C1 segment of cervical spinal cord (tissue), 14 donors: ENCODE measurements around the gene AP3S2.

Experiments
- DNase-seq, 14 donors: peaks; one replicate each; lab custom pipeline; 2025; lab: John Stamatoyannopoulos, UW

The AP3S2 gene

DNA sequence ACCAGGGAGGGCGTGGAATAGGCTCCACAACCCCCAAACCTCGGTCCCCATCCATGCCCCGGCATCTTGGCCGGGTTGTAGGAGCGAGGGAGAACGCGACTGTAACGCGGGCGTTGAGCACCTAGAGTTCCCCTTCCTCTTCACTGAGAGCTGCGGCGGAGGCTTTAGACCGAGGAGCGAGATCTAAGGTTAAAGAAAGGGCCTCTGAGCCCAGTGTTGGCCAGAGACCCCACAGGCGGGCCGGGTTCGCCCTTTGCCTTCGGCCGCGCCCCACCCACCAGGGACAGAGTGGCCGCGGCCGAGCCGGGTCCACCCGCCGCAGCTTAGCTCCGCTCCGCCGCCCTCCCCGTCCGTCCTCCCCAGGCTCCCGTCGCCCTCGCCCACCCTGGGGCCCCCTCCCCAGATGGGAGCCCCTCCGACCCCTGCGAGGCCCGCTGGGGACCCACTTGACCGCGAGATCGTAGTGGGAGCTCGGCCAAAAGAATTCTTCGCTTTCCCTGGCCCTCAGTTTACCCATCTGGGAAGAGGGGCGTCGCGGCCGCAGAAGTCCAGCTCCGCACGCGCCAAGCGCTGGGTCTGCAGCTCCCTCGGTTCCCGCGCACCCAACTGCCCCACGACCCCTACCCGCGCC lies 79.6 kb downstream of the AP3S2 start:
- DNase-seq: no peak

GRCh38 chr15:89813381-89814111 lies 80.2 kb downstream of the AP3S2 start:
- no peak for DNase-seq

GRCh38 chr15:89812847-89813320 lies 80.9 kb downstream of the AP3S2 start:
- DNase-seq: no peak

GRCh38 chr15:89812011-89812846 lies 81.6 kb downstream of the AP3S2 start:
- no peak for DNase-seq

GRCh38 chr15:89810837-89811236 lies 83.0 kb downstream of the AP3S2 start:
- no peak for DNase-seq

DNA sequence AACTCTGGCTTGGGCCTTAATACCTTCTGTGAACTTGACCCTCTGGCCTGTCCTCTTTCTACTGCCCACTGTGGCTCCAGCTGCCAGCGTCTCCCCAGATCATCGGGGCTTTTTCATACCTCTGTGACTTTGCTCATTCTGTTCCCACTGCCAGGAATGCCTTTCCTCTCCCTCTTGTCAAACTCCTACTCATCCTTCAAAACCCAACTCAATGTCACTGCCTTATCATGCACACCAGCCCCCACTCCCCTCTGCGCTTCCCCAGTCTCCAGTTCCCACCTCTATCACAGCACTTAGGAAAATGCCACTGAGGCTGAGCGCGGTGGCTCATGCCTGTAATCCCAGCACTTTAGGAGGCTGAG lies 84.0 kb downstream of the AP3S2 start:
- no peak for DNase-seq

DNA sequence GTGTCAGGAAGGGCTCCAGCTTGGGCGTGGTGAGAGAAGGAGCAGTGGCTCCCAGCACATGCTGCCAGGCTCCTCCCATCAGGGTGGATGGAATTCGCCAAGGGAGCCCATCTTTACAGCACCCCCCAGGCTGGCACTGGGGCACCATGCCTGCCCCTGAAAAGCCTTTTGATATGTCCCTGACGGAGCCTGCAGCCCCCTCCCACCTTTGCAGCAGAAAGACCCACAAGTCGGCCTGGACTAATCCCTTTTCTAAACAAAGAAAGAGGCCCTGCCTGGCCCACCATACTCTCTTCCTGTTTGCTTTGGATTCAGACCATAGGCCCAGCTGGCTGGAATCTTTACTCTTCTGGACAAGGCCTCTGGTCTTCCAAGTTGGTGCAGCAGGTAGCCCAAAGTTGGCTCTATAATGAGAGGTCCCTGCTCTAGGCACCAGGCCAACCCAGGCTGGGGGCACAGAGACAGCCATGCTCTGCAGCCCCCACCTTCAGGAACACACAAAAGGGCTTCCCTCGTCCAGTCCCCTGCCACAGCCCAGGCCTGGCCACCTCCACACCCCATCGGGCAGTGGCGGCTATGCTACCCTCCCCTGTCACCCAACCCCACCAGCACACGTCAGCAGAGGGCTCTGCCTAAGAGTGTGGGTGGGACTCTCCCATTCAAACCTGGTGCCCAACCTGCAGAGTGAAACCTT lies 84.6 kb downstream of the AP3S2 start:
- no peak for DNase-seq

DNA sequence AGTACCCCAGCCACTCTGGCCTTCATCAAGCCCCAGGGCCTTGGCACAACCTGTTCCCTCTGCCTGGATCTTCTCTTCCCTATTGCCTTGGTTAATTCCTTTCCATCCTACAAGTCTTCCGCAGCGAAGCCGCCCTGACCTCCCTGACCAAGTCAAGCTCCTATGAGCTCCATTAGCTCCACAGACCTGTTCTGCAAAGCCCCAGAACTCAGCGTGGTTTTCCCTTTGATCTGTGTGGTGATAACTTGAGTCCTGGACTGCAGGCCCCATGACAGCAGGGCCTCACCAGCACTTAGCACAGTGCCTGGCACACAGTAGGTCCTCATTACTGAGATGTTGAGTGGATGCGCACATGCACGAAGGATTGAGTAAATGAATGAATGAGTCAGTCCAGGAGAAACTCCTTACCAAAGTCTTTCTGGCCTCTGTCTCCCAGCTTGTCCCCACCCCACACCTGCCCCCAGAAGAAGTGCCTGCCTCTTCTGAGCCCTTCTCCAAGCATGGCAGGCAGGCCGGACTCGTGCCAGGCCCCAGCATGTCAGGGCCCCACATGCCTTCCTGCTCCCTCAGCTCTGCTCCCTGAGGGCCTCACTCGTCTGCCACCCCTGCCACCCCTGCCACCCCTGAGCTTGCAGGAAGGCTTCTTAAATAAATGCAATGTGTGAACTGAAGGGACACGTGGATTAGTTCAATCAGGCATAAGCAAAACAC lies 85.5 kb downstream of the AP3S2 start:
- DNase-seq: no peak

DNA sequence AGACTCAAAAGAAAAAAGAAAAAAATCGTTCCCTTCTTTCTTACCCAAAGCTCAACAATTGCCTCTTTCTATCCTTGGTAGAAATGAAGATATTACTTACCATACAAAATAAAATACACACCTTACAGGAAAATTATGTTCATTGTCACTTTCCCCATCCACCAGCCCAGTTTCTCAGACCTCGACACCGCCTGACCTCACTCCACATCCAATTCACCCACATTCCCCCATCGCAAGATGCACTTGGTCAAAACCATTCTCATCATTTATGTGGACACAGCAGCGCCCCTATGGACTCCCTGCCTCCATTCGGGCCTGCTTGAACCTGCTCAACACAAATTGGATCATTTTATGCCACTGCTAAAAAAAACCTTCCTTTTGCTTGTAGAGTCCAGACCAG lies 86.1 kb downstream of the AP3S2 start:
- no peak for DNase-seq

DNA sequence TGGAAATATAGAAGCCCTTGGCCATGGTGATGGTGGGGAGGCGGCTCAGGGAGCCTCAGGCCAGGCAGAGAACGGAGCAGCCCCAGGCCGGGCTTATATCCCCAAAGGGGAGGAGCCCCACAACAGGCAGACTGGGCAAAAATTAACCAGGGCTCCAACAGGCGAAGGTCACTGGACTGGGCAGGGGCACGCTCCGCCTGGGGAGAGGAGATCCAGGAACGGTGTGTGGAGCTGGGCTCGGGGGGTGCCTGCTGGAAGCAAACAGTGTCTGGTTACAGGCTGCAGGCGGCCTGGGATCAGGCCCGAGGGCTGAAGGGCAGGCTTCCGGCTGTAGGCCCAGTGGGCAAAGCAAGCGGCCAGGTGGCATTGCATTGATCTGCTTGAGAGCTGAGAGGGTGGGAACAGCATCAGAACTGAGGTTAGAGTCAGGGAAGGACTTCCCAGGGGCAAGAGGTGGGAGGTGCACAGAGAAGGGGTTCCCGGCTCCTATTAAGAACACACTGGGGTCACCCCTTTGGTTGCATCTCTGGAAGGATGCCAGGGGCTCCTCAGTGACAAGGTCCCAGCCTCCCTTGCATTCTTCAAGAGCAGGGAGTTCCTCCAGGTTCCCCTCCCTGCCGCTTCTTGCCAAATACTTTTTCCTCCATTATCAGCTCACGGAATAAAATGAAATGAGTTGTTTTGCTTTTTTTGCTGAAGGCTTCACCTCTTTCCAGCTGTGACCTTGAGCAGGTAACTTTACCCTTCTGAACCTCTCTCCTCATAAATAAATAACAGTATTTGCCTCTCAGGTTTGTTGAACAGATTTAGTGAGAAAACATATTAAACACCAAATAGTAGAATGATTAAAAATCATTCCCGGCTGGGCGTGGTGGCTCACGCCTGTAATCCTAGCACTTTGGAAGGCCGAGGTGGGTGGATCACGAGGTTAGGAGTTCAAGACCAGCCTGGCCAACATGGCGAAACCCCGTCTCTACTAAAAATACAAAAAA lies 86.9 kb downstream of the AP3S2 start:
- no peak for DNase-seq

DNA sequence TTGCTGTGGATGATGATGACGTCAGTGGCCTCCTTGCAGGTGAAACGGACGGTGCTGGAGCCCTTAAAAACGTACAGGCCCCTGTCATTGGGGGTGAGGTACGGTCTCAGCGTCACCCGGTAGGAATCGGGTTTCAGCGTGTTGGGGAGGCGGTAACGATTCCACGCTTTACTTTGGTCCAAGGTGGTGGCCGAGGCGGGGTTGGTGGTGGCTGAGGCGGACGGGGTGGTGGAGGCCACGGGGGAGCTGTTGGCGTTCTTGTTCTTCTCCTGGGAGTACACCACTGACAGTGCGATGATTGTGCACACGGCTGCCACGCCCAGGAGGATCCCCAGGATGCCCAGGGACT lies 87.6 kb downstream of the AP3S2 start:
- no peak for DNase-seq

DNA sequence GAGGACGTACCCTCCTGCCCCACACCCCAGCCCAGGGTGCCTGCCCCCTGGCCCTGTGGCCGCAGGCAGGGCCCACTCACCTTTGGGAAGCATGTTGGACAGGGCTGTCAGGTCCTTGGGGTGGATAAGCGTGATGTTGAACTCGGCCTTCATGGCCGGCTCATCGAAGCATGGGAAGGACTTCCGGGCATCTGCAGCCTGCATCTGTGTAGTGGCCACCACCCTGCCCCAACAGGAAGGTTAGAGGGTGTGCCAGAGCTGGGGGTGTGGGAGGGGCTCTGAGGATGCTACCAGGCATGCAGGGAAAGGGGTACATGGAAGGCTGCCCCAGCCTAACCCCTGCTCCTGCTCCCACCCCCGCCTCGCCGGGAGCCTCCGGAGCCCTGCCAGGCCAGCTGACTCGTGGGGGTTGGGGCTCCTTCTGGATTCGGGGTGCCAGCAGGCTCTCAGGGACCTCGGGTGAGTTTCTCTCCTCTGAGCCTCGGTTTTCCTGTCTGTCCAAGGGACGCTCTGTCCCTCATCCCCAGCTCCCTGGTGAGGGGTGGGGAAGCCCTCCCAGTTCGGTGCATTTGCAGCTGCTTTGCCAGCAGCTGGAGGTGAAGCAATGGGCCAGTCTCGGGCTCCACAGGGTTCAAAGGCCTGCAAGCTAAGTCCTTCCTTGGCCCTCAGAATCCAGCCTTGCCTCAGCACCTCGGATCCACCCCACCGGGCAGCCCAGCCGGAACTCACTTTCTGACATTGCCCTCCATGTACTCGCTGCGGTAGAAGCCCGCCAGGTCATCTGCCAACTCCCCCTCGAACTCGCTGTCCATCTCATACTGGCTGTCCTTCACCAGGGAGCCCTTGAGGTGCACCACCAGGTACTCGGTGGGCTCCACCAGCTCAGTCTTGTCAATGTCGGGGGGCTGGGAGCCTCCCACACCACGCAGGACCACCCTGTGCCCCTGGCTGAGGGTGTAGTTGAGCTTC lies 88.3 kb downstream of the AP3S2 start:
- DNase-seq: no peak

DNA sequence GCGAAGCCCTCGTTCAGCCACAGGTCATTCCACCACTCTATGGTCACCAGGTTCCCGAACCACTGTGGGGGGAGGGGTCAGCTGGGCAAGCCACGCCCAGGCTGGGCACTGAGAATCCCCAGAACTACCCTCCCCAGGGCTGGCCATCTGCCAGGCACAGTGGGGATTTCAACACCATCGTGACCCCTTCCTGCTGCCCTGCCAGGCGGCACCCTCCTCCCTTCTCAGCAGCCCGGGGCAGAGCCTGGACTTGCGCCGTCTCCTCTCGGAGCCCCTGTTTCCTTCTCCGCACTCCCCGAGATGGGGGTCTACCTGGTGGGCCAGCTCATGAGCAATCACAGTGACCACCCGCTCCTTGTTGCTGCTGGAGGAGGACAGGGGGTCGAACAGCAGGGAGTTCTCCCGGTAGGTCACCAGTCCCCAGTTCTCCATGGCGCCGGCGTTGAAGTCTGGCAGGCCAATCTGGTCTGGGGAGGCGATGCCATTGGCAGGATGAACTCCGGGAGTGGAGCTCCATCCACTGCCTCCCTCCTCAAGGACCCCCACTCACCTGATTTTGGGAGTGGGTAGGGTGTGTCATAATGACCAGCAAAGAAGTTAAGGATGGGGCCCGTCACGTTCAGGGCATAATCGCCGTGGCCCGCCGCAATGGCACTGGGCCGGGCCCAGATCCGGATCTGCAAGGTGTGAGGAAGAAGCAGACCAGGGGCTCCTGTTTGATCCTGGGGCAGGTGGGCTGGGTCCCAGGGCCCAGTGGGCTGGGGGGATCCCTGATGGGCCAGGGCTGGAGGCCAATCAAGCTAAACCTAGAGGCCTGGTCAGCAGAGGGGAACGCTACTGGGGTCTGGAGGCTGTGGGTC lies 89.6 kb downstream of the AP3S2 start:
- no peak for DNase-seq

DNA sequence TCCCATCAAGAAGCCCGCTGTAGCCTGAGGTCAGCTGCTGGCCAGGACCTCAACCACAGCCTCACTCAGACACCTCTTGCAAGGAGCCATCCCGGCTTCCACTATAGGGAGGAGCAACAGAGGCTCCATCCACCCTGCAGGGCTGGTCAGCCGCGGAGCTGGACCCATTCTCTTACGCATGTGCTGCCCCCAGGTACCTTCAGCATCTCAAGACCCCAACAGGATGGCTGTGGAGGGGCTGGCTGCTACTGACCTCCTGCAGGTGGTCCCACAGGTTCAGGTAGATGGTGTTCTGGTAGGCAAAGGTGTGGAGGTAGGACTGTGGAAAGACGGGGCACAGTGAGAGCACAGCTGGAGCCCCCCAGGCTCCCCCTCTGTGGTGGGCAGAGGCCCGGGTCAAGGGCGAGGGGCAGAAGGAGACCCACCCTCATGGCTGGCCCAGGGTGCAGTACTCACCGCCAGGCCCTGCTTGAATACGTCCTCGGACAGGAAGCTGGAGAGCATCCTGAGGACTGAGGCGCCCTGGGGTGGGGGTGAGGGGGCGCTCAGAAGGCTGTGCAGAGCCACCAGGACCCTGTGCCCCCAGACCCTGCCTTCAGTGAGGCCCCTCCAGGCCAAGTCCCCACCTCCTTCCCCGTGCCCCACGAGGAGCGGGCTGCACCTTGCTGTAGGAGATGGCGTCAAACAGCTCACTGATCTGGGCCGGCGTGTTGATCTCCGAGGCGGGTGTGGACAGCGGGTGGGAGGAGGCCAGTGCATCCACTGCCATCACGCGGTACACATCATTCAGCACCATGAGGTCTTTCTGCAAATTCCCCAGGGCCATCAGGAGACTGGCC lies 90.6 kb downstream of the AP3S2 start:
- no peak for DNase-seq

DNA sequence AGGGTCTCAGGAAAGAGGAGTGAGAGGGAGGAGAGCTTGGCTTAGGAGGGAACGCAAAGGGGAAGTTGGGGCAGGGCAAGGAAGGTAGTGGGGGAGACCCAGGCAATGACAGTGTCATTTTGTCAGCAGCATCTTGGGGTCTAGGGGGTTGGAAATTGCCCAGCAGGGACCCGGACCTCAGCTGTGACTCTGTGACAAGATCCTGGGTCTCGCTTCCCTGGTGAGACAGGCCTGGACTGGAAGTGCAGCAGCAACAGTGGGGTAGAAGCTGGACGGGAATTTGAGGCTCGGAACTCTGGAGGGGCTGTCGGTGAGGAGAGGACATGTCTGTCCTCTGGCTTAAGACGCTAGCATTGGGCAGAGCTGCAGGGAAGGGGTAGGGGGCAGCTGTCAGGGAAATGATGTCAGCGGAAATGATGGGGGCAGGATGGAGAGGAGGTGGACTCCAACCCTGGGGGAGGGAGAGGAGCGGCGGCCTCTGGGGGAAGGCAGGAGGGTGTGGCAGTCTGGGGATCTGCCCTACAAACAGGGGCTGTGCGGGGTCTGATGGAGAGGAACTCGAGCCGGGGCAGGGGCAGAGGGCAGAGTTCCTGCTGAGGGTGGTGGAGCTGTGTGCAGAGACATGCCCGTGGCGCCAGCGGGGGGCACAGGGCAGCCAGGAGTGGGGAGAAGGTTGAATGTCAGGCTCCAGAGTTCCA lies 91.4 kb downstream of the AP3S2 start:
- DNase-seq: no peak

DNA sequence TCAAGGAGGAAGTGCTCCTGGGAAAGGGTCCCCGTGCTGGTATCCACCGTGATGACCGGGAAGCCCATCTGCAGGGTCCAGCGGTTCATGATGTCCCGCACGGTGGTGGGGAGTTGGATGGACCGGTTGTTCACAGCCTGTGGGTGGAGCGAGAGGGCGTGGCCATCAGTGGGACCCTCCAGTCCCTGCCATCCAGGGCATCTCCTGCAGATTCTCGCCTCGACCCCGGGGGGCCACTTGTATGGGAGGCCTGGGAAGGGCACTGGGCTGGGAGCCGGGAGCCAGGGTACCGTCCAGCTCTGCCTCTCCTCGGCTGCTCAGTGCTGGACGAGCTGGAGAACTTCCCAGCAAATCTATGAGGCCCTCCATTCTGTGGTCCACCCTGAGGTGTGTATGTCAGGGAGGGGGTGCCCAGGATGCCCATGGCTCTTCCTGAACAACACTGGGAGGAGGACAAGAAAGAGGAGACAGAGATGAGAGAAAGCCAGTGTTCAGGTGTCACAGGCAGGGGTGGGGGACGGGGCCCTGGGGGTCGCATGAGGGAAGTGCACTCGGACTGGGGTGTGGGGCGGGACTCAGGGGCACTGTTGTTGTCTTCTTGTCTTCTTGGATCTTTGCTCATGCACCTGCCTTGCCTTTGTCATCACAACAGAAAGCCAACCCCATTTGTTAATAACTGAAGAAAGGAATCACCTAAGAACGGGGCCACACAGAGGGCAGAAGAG lies 92.2 kb downstream of the AP3S2 start:
- DNase-seq: no peak
